AG10803 (cell line): ENCODE results near the gene PRSS12.
A peak's percentile ranks its signal among the peaks of the same experiment; 100 is the strongest.

Source experiments
- DNase-seq: peaks from one replicate; pipeline ENCODE4 v3.0.0; 2010; ENCODE audit warnings: low read depth
- H3K4me3 ChIP-seq: 2 replicates; pipeline ENCODE4 v1.5.1; 2011; ENCODE audit warnings: mild to moderate bottlenecking, low read length, control low read depth
- CTCF ChIP-seq: conservative IDR thresholded peaks from 2 replicates; pipeline ENCODE4 v1.5.1; 2011; ENCODE audit warnings: mild to moderate bottlenecking, low read length, control low read depth, inconsistent platforms

Gene PRSS12

GRCh38 chr4:118348886-118349285, 3.9 kb downstream of the PRSS12 start:
- no peak for TF ChIP-seq CTCF
- H3K4me3 ChIP-seq, result no peak overlapping the region
- no peak for DNase-seq

GRCh38 chr4:118346495-118346894, 6.3 kb downstream of the PRSS12 start:
- H3K4me3 ChIP-seq, result no peak overlapping the region
- no peak for DNase-seq
- TF ChIP-seq CTCF, result no peak

- no peak for DNase-seq
- no peak overlapping the region for H3K4me3 ChIP-seq
- TF ChIP-seq CTCF, result no peak
These were observed 7.0 kb downstream of the PRSS12 start for GRCh38 chr4:118345813-118346212.

- no peak for DNase-seq
- no peak overlapping the region for H3K4me3 ChIP-seq
- TF ChIP-seq CTCF, result no peak
These were observed 8.0 kb downstream of the PRSS12 start for GRCh38 chr4:118344801-118345200.

- H3K4me3 ChIP-seq, result no peak overlapping the region
- no peak for TF ChIP-seq CTCF
These were observed 9.3 kb downstream of the PRSS12 start for GRCh38 chr4:118343501-118343900.

GRCh38 chr4:118340109-118340508, 12.7 kb downstream of the PRSS12 start:
- H3K4me3 ChIP-seq, result no peak overlapping the region
- DNase-seq, result peak; percentile 35
- no peak for TF ChIP-seq CTCF

More at GRCh38 chr4:118343501-118343900, 9.3 kb downstream of the PRSS12 start:
- no peak for DNase-seq

GRCh38 chr4:118338981-118339765, 13.6 kb downstream of the PRSS12 start:
- TF ChIP-seq CTCF, result no peak
- DNase-seq, result peak; percentile 66
- no peak overlapping the region for H3K4me3 ChIP-seq
